A549 (cell line): Measurements from ENCODE around the gene ATF5. TPM values are rescaled to one million over a fixed set of nuclear protein-coding genes. Genes with fewer than 3 reads are reported as not detected.

Source experiments
- ATAC-seq, 2 experiments: fragments of 200-7000 bp in 1 of 2; fragments of >200 bp in 1 of 2; cut with Nextera tagmentation in 1 of 2; cut with Tn5 transposase in 1 of 2; 3 replicates each; pipeline versions ENCODE4 v1.8.0 to v1.9.1; 2018 to 2020; ENCODE audit warnings: mild to moderate bottlenecking in 1 of 2, moderate library complexity in 1 of 2
- CTCF ChIA-PET: fragments of 300-600 bp; sonication (Branson Sonifier 250); formaldehyde crosslinking; extraction: SDS; loops from one replicate; lab custom pipeline; 2021; ENCODE audit warnings: antibody characterized with exemption, inconsistent platforms; lab: Yijun Ruan, JAX
- POLR2A ChIA-PET: fragments of 350-600 bp; formaldehyde crosslinking; extraction: SDS; loops from one replicate; lab custom pipeline; 2021; ENCODE audit warnings: antibody characterized with exemption, inconsistent platforms; lab: Yijun Ruan, JAX
- DNase-seq, 2 experiments: peaks; one replicate each; pipeline versions ENCODE4 v3.0.0 to v3.0.0-alpha.2; 2011 to 2016; ENCODE audit warnings: low read depth in 1 of 2, low spot score in 1 of 2
- FAIRE-seq: peaks from 2 replicates; lab custom pipeline; 2011; peaks lifted over from hg19 to GRCh38; lab: Jason Lieb, UNC
- H3K27ac ChIP-seq, 2 experiments: fragments of >200 bp; sonication (Bioruptor Twin); formaldehyde crosslinking; 3 replicates each; pipeline ENCODE4 v1.5.1; 2016 to 2017
- H3K4me1 ChIP-seq: fragments of >200 bp; sonication (Bioruptor Twin); formaldehyde crosslinking; 3 replicates; pipeline ENCODE4 v1.6.1; 2016
- H3K4me2 ChIP-seq: fragments of >200 bp; sonication (Bioruptor Twin); formaldehyde crosslinking; 3 replicates; pipeline ENCODE4 v1.6.1; 2016
- H3K4me3 ChIP-seq: fragments of >200 bp; sonication (Bioruptor Twin); formaldehyde crosslinking; 3 replicates; pipeline ENCODE4 v1.5.1; 2016
- H3K9me3 ChIP-seq: fragments of >200 bp; sonication (Bioruptor Twin); formaldehyde crosslinking; 3 replicates; pipeline ENCODE4 v1.6.1; 2016
- CBX8 ChIP-seq: fragments of 200-600 bp; sonication (generic); IDR thresholded peaks from 2 replicates; pipeline ENCODE4 v1.6.1; 2016
- CEBPB ChIP-seq, 2 experiments: fragments of >200 bp in 1 of 2; sonication (Bioruptor Twin) in 1 of 2; formaldehyde crosslinking in 1 of 2; IDR thresholded peaks; 2 replicates each; pipeline ENCODE4 v1.6.1; 2012 to 2016
- CHD4 ChIP-seq: fragments of 200-600 bp; sonication (generic); IDR thresholded peaks from 2 replicates; pipeline ENCODE4 v1.6.1; 2016; ENCODE audit warnings: antibody characterized with exemption, mild to moderate bottlenecking, borderline replicate concordance
- CTCF ChIP-seq: fragments of >200 bp; sonication (Bioruptor Twin); formaldehyde crosslinking; IDR thresholded peaks from 3 replicates; pipeline ENCODE4 v1.5.1; 2016
- E2F6 ChIP-seq: IDR thresholded peaks from 2 replicates; pipeline ENCODE4 v1.6.1; 2012; ENCODE audit warnings: low read depth, borderline replicate concordance
- EHMT2 ChIP-seq: fragments of 200-600 bp; sonication (generic); IDR thresholded peaks from 2 replicates; pipeline ENCODE4 v1.6.1; 2016; ENCODE audit warnings: antibody characterized with exemption, low read depth, mild to moderate bottlenecking, moderate library complexity
- ELK1 ChIP-seq: fragments of 150-350 bp; IDR thresholded peaks from 2 replicates; pipeline ENCODE4 v1.6.1; 2014; ENCODE audit warnings: low read depth, mild to moderate bottlenecking, low read length
- EP300 ChIP-seq, 2 experiments: fragments of >200 bp; sonication (Bioruptor Twin); formaldehyde crosslinking; IDR thresholded peaks; 2 replicates in 1 of 2; 3 replicates in 1 of 2; pipeline ENCODE4 v1.6.1; 2016 to 2017
- HOXB13 ChIP-seq: fragments of 250-450 bp; sonication (Bioruptor Pico); IDR thresholded peaks from 2 replicates; pipeline ENCODE4 v1.5.0; 2020; ENCODE audit warnings: low read depth, mild to moderate bottlenecking, moderate library complexity
- JUN ChIP-seq, 2 experiments: fragments of >200 bp; sonication (Bioruptor Twin); formaldehyde crosslinking; IDR thresholded peaks; 2 replicates in 1 of 2; 3 replicates in 1 of 2; pipeline ENCODE4 v1.6.1; 2016 to 2017
- JUNB ChIP-seq: fragments of >200 bp; sonication (Bioruptor Twin); formaldehyde crosslinking; IDR thresholded peaks from 2 replicates; pipeline ENCODE4 v1.6.1; 2016
- KDM1A ChIP-seq: fragments of 200-600 bp; sonication (generic); IDR thresholded peaks from 2 replicates; pipeline ENCODE4 v1.6.1; 2016; ENCODE audit warnings: low read depth, mild to moderate bottlenecking
- KDM5A ChIP-seq: fragments of 200-600 bp; sonication (generic); IDR thresholded peaks from 2 replicates; pipeline ENCODE4 v1.6.1; 2016; ENCODE audit warnings: antibody characterized with exemption, mild to moderate bottlenecking
- MAFK ChIP-seq: fragments of 450-650 bp; IDR thresholded peaks from 2 replicates; pipeline ENCODE4 v1.6.1; 2014; ENCODE audit not compliant: partially characterized antibody
- MAX ChIP-seq: IDR thresholded peaks from 2 replicates; pipeline ENCODE4 v1.6.1; 2012
- MAZ ChIP-seq: fragments of 150-350 bp; IDR thresholded peaks from 2 replicates; pipeline ENCODE4 v1.6.1; 2014; ENCODE audit warnings: antibody characterized with exemption, low read depth, low read length, borderline replicate concordance
- MYC ChIP-seq: IDR thresholded peaks from 2 replicates; pipeline ENCODE4 v1.6.1; 2012; ENCODE audit warnings: mild to moderate bottlenecking, inconsistent platforms, low read length, improper control_type of control experiment, borderline replicate concordance
- NR3C1 ChIP-seq: fragments of >200 bp; sonication (Bioruptor Twin); formaldehyde crosslinking; IDR thresholded peaks from 3 replicates; pipeline ENCODE4 v1.6.1; 2017
- PHF8 ChIP-seq: fragments of 200-600 bp; sonication (generic); IDR thresholded peaks from 2 replicates; pipeline ENCODE4 v1.6.1; 2016; ENCODE audit warnings: low read depth, mild to moderate bottlenecking, antibody characterized with exemption, moderate library complexity, borderline replicate concordance
- POLR2A ChIP-seq: IDR thresholded peaks from 2 replicates; pipeline ENCODE4 v1.6.1; 2012; ENCODE audit warnings: mild to moderate bottlenecking, low read length
- RAD21 ChIP-seq, 2 experiments: fragments of >200 bp in 1 of 2; sonication (Bioruptor Twin) in 1 of 2; formaldehyde crosslinking in 1 of 2; IDR thresholded peaks in 1 of 2; conservative IDR thresholded peaks in 1 of 2; 2 replicates in 1 of 2; 3 replicates in 1 of 2; pipeline ENCODE4 v1.6.1; 2012 to 2018; ENCODE audit warnings: inconsistent platforms in 1 of 2
- SMC3 ChIP-seq: fragments of >200 bp; sonication (Bioruptor Twin); formaldehyde crosslinking; IDR thresholded peaks from 3 replicates; pipeline ENCODE4 v1.6.1; 2018; ENCODE audit warnings: inconsistent platforms
- TP53 ChIP-seq: fragments of 250-450 bp; sonication (Bioruptor Pico); IDR thresholded peaks from 2 replicates; pipeline ENCODE4 v1.5.0; 2021; ENCODE audit warnings: mild to moderate bottlenecking, moderate library complexity
- WGBS: methylation state at CpG from one replicate; pipeline ENCODE4 v1.1.6; 2017; ENCODE audit errors: missing lambda C conversion rate; 5-methylcytosine and 5-hydroxymethylcytosine counted together
- polyA plus RNA-seq, 4 experiments: library from polyadenylated mRNA; depleted of rRNA in 3 of 4; stranded (reverse); fragments of >200 nt; fragmentation: RNase III in 1 of 4; extraction: RNeasy Plus Mini Kit Qiagen cat#74134 plus additional on column Dnase treatment in 1 of 4; gene quantifications; 2 replicates in 3 of 4; 3 replicates in 1 of 4; pipeline ENCODE4 v1.2.3, GENCODE V29; 2011 to 2017
- TF ChIP-seq, protein P1 (sequence below): fragments of >200 bp; sonication (Bioruptor Twin); formaldehyde crosslinking; IDR thresholded peaks from 2 replicates; pipeline ENCODE4 v1.6.1; 2016
- TF ChIP-seq, protein P2 (sequence below): fragments of >200 bp; sonication (Bioruptor Twin); formaldehyde crosslinking; IDR thresholded peaks from 3 replicates; pipeline ENCODE4 v1.6.1; 2016
- TF ChIP-seq, protein P3 (sequence below): fragments of 450-650 bp; IDR thresholded peaks from 2 replicates; pipeline ENCODE4 v1.6.1; 2014; ENCODE audit warnings: antibody characterized with exemption

Gene ATF5
- polyA plus RNA-seq, 2 of the 4 experiments (the other 2 are of a cell fraction): 12.9 to 42.8 TPM

GRCh38 chr19:49918089-49918488 lies 10.9 kb upstream of the ATF5 start:
- no peak overlapping the region for H3K4me2 ChIP-seq
- TF ChIP-seq TP53: no peak
- no peak for TF ChIP-seq KDM5A
- TF ChIP-seq, protein P1, sequence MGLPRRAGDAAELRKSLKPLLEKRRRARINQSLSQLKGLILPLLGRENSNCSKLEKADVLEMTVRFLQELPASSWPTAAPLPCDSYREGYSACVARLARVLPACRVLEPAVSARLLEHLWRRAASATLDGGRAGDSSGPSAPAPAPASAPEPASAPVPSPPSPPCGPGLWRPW: no peak
- TF ChIP-seq CEBPB (IDR thresholded peaks at IDR 0.05): no peak
- no peak for TF ChIP-seq MAFK
- no peak for TF ChIP-seq MAZ
- TF ChIP-seq SMC3: no peak
- TF ChIP-seq JUN (IDR thresholded peaks at IDR 0.05): no peak
- no peak for TF ChIP-seq CBX8
- TF ChIP-seq CHD4: no peak
- TF ChIP-seq JUNB: no peak
- no peak for TF ChIP-seq EHMT2
- no peak overlapping the region for H3K4me3 ChIP-seq
- H3K4me1 ChIP-seq: no peaks in the 10 kb centered on the region
- CTCF ChIA-PET: interaction anchor here (0.6 to 2.2 kb wide), 5 partner anchors 10 to 28 kb away, joined by 3 to 6 read pairs (median 5); partner anchors contain the start of genes ATF5 and NUP62
- FAIRE-seq: no peak
- DNase-seq: no peak
- 87% methylated on average over 8 of the region's 8 CpGs for WGBS
- H3K9me3 ChIP-seq: no peaks in the 10 kb centered on the region
- no peak overlapping the region for H3K27ac ChIP-seq
- no peak for ATAC-seq
- POLR2A ChIA-PET: interaction anchor here (3.8 kb wide), 1 partner anchor 11 kb away, joined by 22 read pairs; the partner anchor contains the start of genes ATF5 and NUP62

- Histone ChIP-seq H3K4me2 (no peak overlapping the region), H3K27ac (no peak overlapping the region), H3K9me3 (no peaks in the 10 kb centered on the region), H3K4me1 (peaks cover 7% of the 10 kb centered on the region; the same call in 2 of the 3 replicates), H3K4me3 (no peak overlapping the region)
- FAIRE-seq (no peak), DNase-seq (no peak), ATAC-seq (no peak)
- ChIA-PET POLR2A (interaction anchor here (1.4 to 3.8 kb wide), 2 partner anchors 8 to 9 kb away, joined by 3 to 22 read pairs; partner anchors contain the start of genes ATF5 and NUP62), CTCF (interaction anchor here (1.0 to 1.4 kb wide), 2 partner anchors 17 to 21 kb away, joined by 3 to 5 read pairs; no protein-coding TSS in a partner anchor)
- TF ChIP-seq POLR2A (no peak), EP300 (IDR thresholded peaks at IDR 0.05) (no peak), NR3C1 (no peak), EHMT2 (no peak), PHF8 (no peak), RAD21 (conservative IDR thresholded peaks at IDR 0.05 in 1 of 2, IDR thresholded peaks at IDR 0.05 in 1 of 2) (no peak), E2F6 (no peak), MAX (no peak), KDM1A (no peak), HOXB13 (CRISPR knock-in tag) (no peak), CTCF (no peak), MYC (no peak), ELK1 (no peak)
- TF ChIP-seq, protein P2, sequence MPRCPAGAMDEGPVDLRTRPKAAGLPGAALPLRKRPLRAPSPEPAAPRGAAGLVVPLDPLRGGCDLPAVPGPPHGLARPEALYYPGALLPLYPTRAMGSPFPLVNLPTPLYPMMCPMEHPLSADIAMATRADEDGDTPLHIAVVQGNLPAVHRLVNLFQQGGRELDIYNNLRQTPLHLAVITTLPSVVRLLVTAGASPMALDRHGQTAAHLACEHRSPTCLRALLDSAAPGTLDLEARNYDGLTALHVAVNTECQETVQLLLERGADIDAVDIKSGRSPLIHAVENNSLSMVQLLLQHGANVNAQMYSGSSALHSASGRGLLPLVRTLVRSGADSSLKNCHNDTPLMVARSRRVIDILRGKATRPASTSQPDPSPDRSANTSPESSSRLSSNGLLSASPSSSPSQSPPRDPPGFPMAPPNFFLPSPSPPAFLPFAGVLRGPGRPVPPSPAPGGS: no peak
- TF ChIP-seq, protein P3, sequence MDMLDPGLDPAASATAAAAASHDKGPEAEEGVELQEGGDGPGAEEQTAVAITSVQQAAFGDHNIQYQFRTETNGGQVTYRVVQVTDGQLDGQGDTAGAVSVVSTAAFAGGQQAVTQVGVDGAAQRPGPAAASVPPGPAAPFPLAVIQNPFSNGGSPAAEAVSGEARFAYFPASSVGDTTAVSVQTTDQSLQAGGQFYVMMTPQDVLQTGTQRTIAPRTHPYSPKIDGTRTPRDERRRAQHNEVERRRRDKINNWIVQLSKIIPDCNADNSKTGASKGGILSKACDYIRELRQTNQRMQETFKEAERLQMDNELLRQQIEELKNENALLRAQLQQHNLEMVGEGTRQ: no peak
- 93% methylated on average over 24 of the region's 24 CpGs for WGBS
Measured at GRCh38 chr19:49920624-49921363, 8.2 kb upstream of the ATF5 start.
